LNCAP (cell line): ENCODE measurements around the gene C10orf90.

Source experiments
- TF ChIP-seq, protein P1 (sequence below): fragments of 450-650 bp; IDR thresholded peaks from 2 replicates; pipeline ENCODE4 v1.5.1; 2017; ENCODE audit warnings: mild to moderate bottlenecking

C10orf90 gene

GRCh38 chr10:126581648-126582046 lies 88.8 kb downstream of the C10orf90 start:
- TF ChIP-seq, protein P1, sequence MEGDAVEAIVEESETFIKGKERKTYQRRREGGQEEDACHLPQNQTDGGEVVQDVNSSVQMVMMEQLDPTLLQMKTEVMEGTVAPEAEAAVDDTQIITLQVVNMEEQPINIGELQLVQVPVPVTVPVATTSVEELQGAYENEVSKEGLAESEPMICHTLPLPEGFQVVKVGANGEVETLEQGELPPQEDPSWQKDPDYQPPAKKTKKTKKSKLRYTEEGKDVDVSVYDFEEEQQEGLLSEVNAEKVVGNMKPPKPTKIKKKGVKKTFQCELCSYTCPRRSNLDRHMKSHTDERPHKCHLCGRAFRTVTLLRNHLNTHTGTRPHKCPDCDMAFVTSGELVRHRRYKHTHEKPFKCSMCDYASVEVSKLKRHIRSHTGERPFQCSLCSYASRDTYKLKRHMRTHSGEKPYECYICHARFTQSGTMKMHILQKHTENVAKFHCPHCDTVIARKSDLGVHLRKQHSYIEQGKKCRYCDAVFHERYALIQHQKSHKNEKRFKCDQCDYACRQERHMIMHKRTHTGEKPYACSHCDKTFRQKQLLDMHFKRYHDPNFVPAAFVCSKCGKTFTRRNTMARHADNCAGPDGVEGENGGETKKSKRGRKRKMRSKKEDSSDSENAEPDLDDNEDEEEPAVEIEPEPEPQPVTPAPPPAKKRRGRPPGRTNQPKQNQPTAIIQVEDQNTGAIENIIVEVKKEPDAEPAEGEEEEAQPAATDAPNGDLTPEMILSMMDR: no peak

- TF ChIP-seq, protein P1: no peak
Measured at GRCh38 chr10:126580873-126581647, 89.4 kb downstream of the C10orf90 start.

DNA sequence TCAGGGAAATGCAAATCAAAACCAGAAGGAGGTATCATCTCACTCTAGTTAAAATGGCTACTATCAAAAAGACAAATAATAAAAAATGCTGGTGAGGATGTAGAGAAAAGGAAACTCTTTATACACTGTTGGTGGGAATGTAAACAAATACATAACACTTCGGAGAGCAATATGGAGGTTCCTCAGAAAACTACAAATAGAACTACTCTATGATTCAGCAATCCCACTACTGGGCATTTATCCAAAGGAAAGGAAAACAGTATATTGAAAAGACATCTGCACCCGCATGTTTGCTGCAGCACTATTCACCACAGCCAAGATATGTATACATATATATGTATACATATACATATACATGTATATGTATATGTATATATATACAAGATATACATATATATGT lies 94.2 kb downstream of the C10orf90 start:
- TF ChIP-seq, protein P1: no peak

DNA sequence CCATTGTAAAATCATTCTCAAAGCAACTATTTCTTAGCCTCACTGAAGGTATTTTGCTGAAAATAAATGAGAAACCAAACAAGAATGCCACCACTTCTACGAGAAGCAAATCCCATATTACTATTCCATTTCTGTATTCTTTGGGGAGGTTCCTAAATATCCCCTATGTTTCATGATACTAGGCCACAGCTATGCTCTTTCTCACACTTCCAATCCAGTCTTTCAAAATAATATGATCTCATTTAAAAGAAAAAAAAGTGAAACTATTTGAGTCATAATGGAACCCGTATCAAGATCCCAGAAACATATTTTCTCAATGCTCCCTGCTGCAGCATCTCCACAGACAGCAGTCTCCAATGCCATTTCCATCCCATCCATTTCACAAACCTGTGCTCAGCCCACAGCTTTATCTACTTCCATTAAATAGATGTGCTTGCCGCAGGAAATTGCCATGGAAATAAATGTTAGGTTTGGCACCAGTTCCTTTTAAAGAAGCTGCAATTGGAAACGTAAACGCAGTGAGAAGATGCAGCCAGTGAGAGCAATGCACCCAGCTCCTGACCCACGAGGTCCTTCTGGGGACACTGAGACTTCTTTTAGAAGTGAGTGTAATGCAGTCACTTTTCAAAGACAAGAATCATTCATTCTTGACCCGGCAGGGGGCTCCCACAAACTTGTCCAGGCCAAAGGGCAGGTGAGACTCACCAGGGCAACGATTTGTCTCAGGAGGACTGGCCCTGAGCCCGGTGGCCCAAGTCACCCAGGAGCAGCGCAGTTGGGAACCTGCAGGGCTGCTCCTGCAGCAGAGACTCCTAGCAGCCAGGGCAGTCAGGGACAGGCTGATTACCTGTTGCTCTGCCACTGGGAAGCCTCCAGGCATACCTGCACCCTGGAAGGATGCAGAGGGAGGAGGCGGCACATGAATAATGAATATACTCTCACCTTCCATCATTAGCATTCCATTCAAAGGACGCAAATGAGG lies 99.6 kb downstream of the C10orf90 start:
- TF ChIP-seq, protein P1: peak; percentile 42; the same call in 1 of the 2 replicates

- TF ChIP-seq, protein P1: no peak
Measured at GRCh38 chr10:126570245-126570570, 100.3 kb downstream of the C10orf90 start.

GRCh38 chr10:126569513-126570244 lies 100.8 kb downstream of the C10orf90 start:
- TF ChIP-seq, protein P1: no peak

DNA sequence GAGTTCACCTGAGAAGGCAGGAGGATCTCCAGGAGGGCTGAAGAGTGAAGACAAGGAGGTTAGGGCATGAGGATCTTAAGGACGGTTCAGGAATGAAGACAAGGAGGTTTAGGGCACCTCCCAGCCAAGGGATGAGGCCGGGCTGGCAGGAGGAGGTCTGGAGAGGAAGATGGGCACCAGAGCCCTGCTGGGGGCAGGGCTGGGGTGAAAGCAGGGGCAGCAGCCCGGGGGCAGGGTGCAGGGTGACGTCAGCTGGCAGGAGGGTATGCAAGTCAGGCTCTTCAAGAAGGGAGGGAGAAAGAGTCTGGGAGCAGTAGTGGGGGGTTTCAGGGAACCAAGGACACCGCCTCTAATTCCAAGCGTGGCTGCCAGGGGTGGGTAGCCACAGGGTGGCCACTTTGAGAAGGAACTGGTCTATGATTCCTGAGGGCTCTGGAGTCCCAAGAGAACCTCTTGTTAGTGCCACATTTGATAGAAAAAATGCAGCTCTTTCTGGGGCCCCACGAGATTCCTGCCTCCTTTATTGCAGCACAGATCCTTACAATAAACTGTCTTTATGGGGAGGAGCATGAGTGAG lies 101.6 kb downstream of the C10orf90 start:
- TF ChIP-seq, protein P1: no peak
